Loucy (cell line): ENCODE results near the gene ALKBH1.

ENCODE experiments used
- H2AFZ ChIP-seq: fragments of 200-600 bp; sonication (generic); 2 replicates; pipeline ENCODE4 v1.6.0; 2016; ENCODE audit warnings: antibody characterized with exemption, mild to moderate bottlenecking, low read length, moderate library complexity
- H3F3A ChIP-seq: fragments of 200-600 bp; 2 replicates; pipeline ENCODE4 v1.6.0; 2016; ENCODE audit warnings: antibody characterized with exemption, low read depth, mild to moderate bottlenecking
- H3K27me3 ChIP-seq: fragments of 200-600 bp; sonication (generic); 2 replicates; pipeline ENCODE4 v1.6.1; 2014; ENCODE audit warnings: low read length, mild to moderate bottlenecking; ENCODE audit not compliant: insufficient read depth, poor library complexity, severe bottlenecking
- H3K36me3 ChIP-seq: fragments of 200-600 bp; sonication (generic); 2 replicates; pipeline ENCODE4 v1.6.1; 2016; ENCODE audit warnings: low read length; ENCODE audit not compliant: insufficient read depth
- H3K4me1 ChIP-seq: fragments of 200-600 bp; sonication (generic); 2 replicates; pipeline ENCODE4 v1.5.1; 2014; ENCODE audit warnings: low read length, mild to moderate bottlenecking; ENCODE audit not compliant: insufficient read depth, poor library complexity, severe bottlenecking
- H3K4me2 ChIP-seq: fragments of 200-600 bp; sonication (generic); 2 replicates; pipeline ENCODE4 v1.6.0; 2014; ENCODE audit warnings: antibody characterized with exemption, low read length, low read depth, mild to moderate bottlenecking; ENCODE audit not compliant: poor library complexity, severe bottlenecking
- H3K4me3 ChIP-seq: fragments of 200-600 bp; sonication (generic); 2 replicates; pipeline ENCODE4 v1.5.1; 2014; ENCODE audit warnings: low read length, mild to moderate bottlenecking, mixed read lengths; ENCODE audit not compliant: poor library complexity, severe bottlenecking
- H3K79me2 ChIP-seq: fragments of 200-600 bp; sonication (generic); 2 replicates; pipeline ENCODE4 v1.6.1; 2014; ENCODE audit warnings: low read length; ENCODE audit not compliant: insufficient read depth
- H3K9ac ChIP-seq: fragments of 200-600 bp; sonication (generic); 2 replicates; pipeline ENCODE4 v1.6.0; 2014; ENCODE audit warnings: mild to moderate bottlenecking, low read depth, low read length, moderate library complexity; ENCODE audit not compliant: poor library complexity, severe bottlenecking
- H3K9me2 ChIP-seq: fragments of 200-600 bp; sonication (generic); replicated peaks from 2 replicates; pipeline ENCODE4 v1.6.1; 2016; ENCODE audit warnings: low read depth, low read length, mixed read lengths
- H3K9me3 ChIP-seq: fragments of 200-600 bp; sonication (generic); 2 replicates; pipeline ENCODE4 v1.6.1; 2014; ENCODE audit warnings: mild to moderate bottlenecking, antibody characterized with exemption, low read length, low read depth; ENCODE audit not compliant: insufficient read depth
- H4K20me1 ChIP-seq: fragments of 200-600 bp; sonication (generic); 2 replicates; pipeline ENCODE4 v1.6.0; 2014; ENCODE audit warnings: antibody characterized with exemption, low read length, mild to moderate bottlenecking; ENCODE audit not compliant: insufficient read depth, poor library complexity, severe bottlenecking
- CTCF ChIP-seq: fragments of 200-600 bp; sonication (generic); conservative IDR thresholded peaks from 2 replicates; pipeline ENCODE4 v1.5.1; 2014; ENCODE audit warnings: mild to moderate bottlenecking, antibody characterized with exemption, low read length
- EZH2phosphoT487 ChIP-seq: fragments of 200-600 bp; IDR thresholded peaks from 2 replicates; pipeline ENCODE4 v1.6.1; 2018; ENCODE audit warnings: antibody characterized with exemption, mild to moderate bottlenecking, moderate library complexity, borderline replicate concordance

ALKBH1 gene

GRCh38 chr14:77660754-77661153, 47.1 kb downstream of the ALKBH1 start:
- no peaks in the 10 kb centered on the region for H3K9me3 ChIP-seq
- H3K4me3 ChIP-seq: no peak overlapping the region
- TF ChIP-seq EZH2phosphoT487 (no peak), CTCF (no peak)
- H3K4me2 ChIP-seq: no peak overlapping the region
- H3K27me3 ChIP-seq: no peaks in the 10 kb centered on the region
- H3K9me2 ChIP-seq: no peaks in the 10 kb centered on the region
- H4K20me1 ChIP-seq: no peaks in the 10 kb centered on the region
- no peaks in the 10 kb centered on the region for H3K79me2 ChIP-seq
- no peaks in the 10 kb centered on the region for H3K36me3 ChIP-seq
- H3K9ac ChIP-seq: no peak overlapping the region
- no peak overlapping the region for H2AFZ ChIP-seq
- H3F3A ChIP-seq: no peaks in the 10 kb centered on the region
- no peaks in the 10 kb centered on the region for H3K4me1 ChIP-seq

- TF ChIP-seq EZH2phosphoT487 (no peak), CTCF (no peak)
- H3K36me3 ChIP-seq: no peaks in the 10 kb centered on the region
- no peaks in the 10 kb centered on the region for H3K9me2 ChIP-seq
- H3K27me3 ChIP-seq: no peaks in the 10 kb centered on the region
- H3K4me1 ChIP-seq: no peaks in the 10 kb centered on the region
- H3K9me3 ChIP-seq: no peaks in the 10 kb centered on the region
- H3K4me2 ChIP-seq: no peak overlapping the region
- no peak overlapping the region for H3K4me3 ChIP-seq
- H3K79me2 ChIP-seq: no peaks in the 10 kb centered on the region
- no peak overlapping the region for H3K9ac ChIP-seq
- H3F3A ChIP-seq: no peaks in the 10 kb centered on the region
- no peaks in the 10 kb centered on the region for H4K20me1 ChIP-seq
- H2AFZ ChIP-seq: no peak overlapping the region
These were observed 48.0 kb downstream of the ALKBH1 start for GRCh38 chr14:77659831-77660230.

GRCh38 chr14:77657280-77657679, 50.5 kb downstream of the ALKBH1 start:
- Histone ChIP-seq H3K4me3 (no peak overlapping the region), H2AFZ (no peak overlapping the region; the same call in 1 of the 2 replicates), H3K79me2 (no peaks in the 10 kb centered on the region), H3K9me2 (no peaks in the 10 kb centered on the region), H3K36me3 (no peaks in the 10 kb centered on the region), H3K4me2 (no peak overlapping the region), H3K27me3 (no peaks in the 10 kb centered on the region), H4K20me1 (no peaks in the 10 kb centered on the region), H3K9me3 (no peaks in the 10 kb centered on the region), H3K4me1 (peaks cover 11% of the 10 kb centered on the region), H3F3A (0 out of 2 replicates have a peak, but pooled peaks cover 3% of the 10 kb centered on the region), H3K9ac (no peak overlapping the region)
- TF ChIP-seq EZH2phosphoT487: no peak
- TF ChIP-seq CTCF: no peak
